A549 (cell line): Measurements from ENCODE around the gene CACNA1C. TPM values are rescaled to one million over a fixed set of nuclear protein-coding genes. Genes with fewer than 3 reads are reported as not detected.

ENCODE experiments used
- ATAC-seq, 2 experiments: fragments of 200-7000 bp in 1 of 2; fragments of >200 bp in 1 of 2; cut with Nextera tagmentation in 1 of 2; cut with Tn5 transposase in 1 of 2; 3 replicates each; pipeline versions ENCODE4 v1.8.0 to v1.9.1; 2018 to 2020; ENCODE audit warnings: mild to moderate bottlenecking in 1 of 2, moderate library complexity in 1 of 2
- CTCF ChIA-PET: fragments of 300-600 bp; sonication (Branson Sonifier 250); formaldehyde crosslinking; extraction: SDS; loops from one replicate; lab custom pipeline; 2021; ENCODE audit warnings: antibody characterized with exemption, inconsistent platforms; lab: Yijun Ruan, JAX
- POLR2A ChIA-PET: fragments of 350-600 bp; formaldehyde crosslinking; extraction: SDS; loops from one replicate; lab custom pipeline; 2021; ENCODE audit warnings: antibody characterized with exemption, inconsistent platforms; lab: Yijun Ruan, JAX
- DNase-seq, 2 experiments: peaks; one replicate each; pipeline versions ENCODE4 v3.0.0 to v3.0.0-alpha.2; 2011 to 2016; ENCODE audit warnings: low read depth in 1 of 2, low spot score in 1 of 2
- FAIRE-seq: peaks from 2 replicates; lab custom pipeline; 2011; peaks lifted over from hg19 to GRCh38; lab: Jason Lieb, UNC
- H3K27ac ChIP-seq, 2 experiments: fragments of >200 bp; sonication (Bioruptor Twin); formaldehyde crosslinking; 3 replicates each; pipeline ENCODE4 v1.5.1; 2016 to 2017
- H3K4me1 ChIP-seq: fragments of >200 bp; sonication (Bioruptor Twin); formaldehyde crosslinking; 3 replicates; pipeline ENCODE4 v1.6.1; 2016
- H3K4me2 ChIP-seq: fragments of >200 bp; sonication (Bioruptor Twin); formaldehyde crosslinking; 3 replicates; pipeline ENCODE4 v1.6.1; 2016
- H3K4me3 ChIP-seq: fragments of >200 bp; sonication (Bioruptor Twin); formaldehyde crosslinking; 3 replicates; pipeline ENCODE4 v1.5.1; 2016
- H3K9me3 ChIP-seq: fragments of >200 bp; sonication (Bioruptor Twin); formaldehyde crosslinking; 3 replicates; pipeline ENCODE4 v1.6.1; 2016
- BCL3 ChIP-seq: fragments of >200 bp; sonication (Bioruptor Twin); formaldehyde crosslinking; IDR thresholded peaks from 3 replicates; pipeline ENCODE4 v1.6.1; 2016
- BHLHE40 ChIP-seq: IDR thresholded peaks from 2 replicates; pipeline ENCODE4 v1.6.1; 2012; ENCODE audit warnings: low read depth, low read length, inconsistent platforms
- CBX8 ChIP-seq: fragments of 200-600 bp; sonication (generic); IDR thresholded peaks from 2 replicates; pipeline ENCODE4 v1.6.1; 2016
- CHD2 ChIP-seq: fragments of 150-350 bp; IDR thresholded peaks from 2 replicates; pipeline ENCODE4 v1.6.1; 2014; ENCODE audit warnings: low read length; ENCODE audit not compliant: partially characterized antibody
- CHD4 ChIP-seq: fragments of 200-600 bp; sonication (generic); IDR thresholded peaks from 2 replicates; pipeline ENCODE4 v1.6.1; 2016; ENCODE audit warnings: antibody characterized with exemption, mild to moderate bottlenecking, borderline replicate concordance
- E2F6 ChIP-seq: IDR thresholded peaks from 2 replicates; pipeline ENCODE4 v1.6.1; 2012; ENCODE audit warnings: low read depth, borderline replicate concordance
- EHF ChIP-seq: fragments of 250-450 bp; sonication (Bioruptor Pico); IDR thresholded peaks from 2 replicates; pipeline ENCODE4 v1.5.0; 2020; ENCODE audit warnings: mild to moderate bottlenecking
- FOSB ChIP-seq: fragments of 250-450 bp; sonication (Bioruptor Pico); IDR thresholded peaks from 2 replicates; pipeline ENCODE4 v1.5.0; 2020; ENCODE audit warnings: mild to moderate bottlenecking, moderate library complexity
- HDAC2 ChIP-seq: fragments of 200-600 bp; sonication (generic); IDR thresholded peaks from 2 replicates; pipeline ENCODE4 v1.6.1; 2016
- HOXB13 ChIP-seq: fragments of 250-450 bp; sonication (Bioruptor Pico); IDR thresholded peaks from 2 replicates; pipeline ENCODE4 v1.5.0; 2020; ENCODE audit warnings: low read depth, mild to moderate bottlenecking, moderate library complexity
- JUN ChIP-seq, 2 experiments: fragments of >200 bp; sonication (Bioruptor Twin); formaldehyde crosslinking; IDR thresholded peaks; 2 replicates in 1 of 2; 3 replicates in 1 of 2; pipeline ENCODE4 v1.6.1; 2016 to 2017
- KDM1A ChIP-seq: fragments of 200-600 bp; sonication (generic); IDR thresholded peaks from 2 replicates; pipeline ENCODE4 v1.6.1; 2016; ENCODE audit warnings: low read depth, mild to moderate bottlenecking
- KDM5A ChIP-seq: fragments of 200-600 bp; sonication (generic); IDR thresholded peaks from 2 replicates; pipeline ENCODE4 v1.6.1; 2016; ENCODE audit warnings: antibody characterized with exemption, mild to moderate bottlenecking
- MAFK ChIP-seq: fragments of 450-650 bp; IDR thresholded peaks from 2 replicates; pipeline ENCODE4 v1.6.1; 2014; ENCODE audit not compliant: partially characterized antibody
- MYC ChIP-seq: IDR thresholded peaks from 2 replicates; pipeline ENCODE4 v1.6.1; 2012; ENCODE audit warnings: mild to moderate bottlenecking, inconsistent platforms, low read length, improper control_type of control experiment, borderline replicate concordance
- NFE2L2 ChIP-seq: fragments of 150-350 bp; conservative IDR thresholded peaks from 2 replicates; pipeline ENCODE4 v1.6.1; 2014; ENCODE audit warnings: low read length
- NPAS2 ChIP-seq: fragments of 250-450 bp; sonication (Bioruptor Pico); IDR thresholded peaks from 2 replicates; pipeline ENCODE4 v1.8.0; 2022; ENCODE audit warnings: mild to moderate bottlenecking, moderate library complexity, borderline replicate concordance
- NR3C1 ChIP-seq: fragments of >200 bp; sonication (Bioruptor Twin); formaldehyde crosslinking; IDR thresholded peaks from 3 replicates; pipeline ENCODE4 v1.6.1; 2017
- PBX3 ChIP-seq: IDR thresholded peaks from 2 replicates; pipeline ENCODE4 v1.6.1; 2012
- POLR2A ChIP-seq: IDR thresholded peaks from 2 replicates; pipeline ENCODE4 v1.6.1; 2012; ENCODE audit warnings: mild to moderate bottlenecking, low read length
- POLR2AphosphoS2 ChIP-seq: conservative IDR thresholded peaks from 2 replicates; pipeline ENCODE4 v1.6.1; 2012; ENCODE audit warnings: low read length, improper control_type of control experiment, inconsistent platforms
- RCOR1 ChIP-seq: fragments of 150-350 bp; IDR thresholded peaks from 2 replicates; pipeline ENCODE4 v1.6.1; 2014; ENCODE audit warnings: antibody characterized with exemption, low read length, low read depth
- SMC3 ChIP-seq: fragments of >200 bp; sonication (Bioruptor Twin); formaldehyde crosslinking; IDR thresholded peaks from 3 replicates; pipeline ENCODE4 v1.6.1; 2018; ENCODE audit warnings: inconsistent platforms
- ZFP36 ChIP-seq: fragments of 450-650 bp; IDR thresholded peaks from 2 replicates; pipeline ENCODE4 v1.6.1; 2014; ENCODE audit warnings: borderline replicate concordance; ENCODE audit not compliant: partially characterized antibody
- ZNF302 ChIP-seq: fragments of 250-450 bp; sonication (Bioruptor Pico); IDR thresholded peaks from 2 replicates; pipeline ENCODE4 v1.9.0; 2021; ENCODE audit warnings: inconsistent platforms, mild to moderate bottlenecking, moderate library complexity
- WGBS: methylation state at CpG from one replicate; pipeline ENCODE4 v1.1.6; 2017; ENCODE audit errors: missing lambda C conversion rate; 5-methylcytosine and 5-hydroxymethylcytosine counted together
- polyA plus RNA-seq, 4 experiments: library from polyadenylated mRNA; depleted of rRNA in 3 of 4; stranded (reverse); fragments of >200 nt; fragmentation: RNase III in 1 of 4; extraction: RNeasy Plus Mini Kit Qiagen cat#74134 plus additional on column Dnase treatment in 1 of 4; gene quantifications; 2 replicates in 3 of 4; 3 replicates in 1 of 4; pipeline ENCODE4 v1.2.3, GENCODE V29; 2011 to 2017
- TF ChIP-seq, protein P1 (sequence below): fragments of 150-350 bp; IDR thresholded peaks from 2 replicates; pipeline ENCODE4 v1.6.1; 2014; ENCODE audit warnings: low read depth, mild to moderate bottlenecking, low read length
- TF ChIP-seq, protein P2 (sequence below): fragments of 250-450 bp; sonication (Bioruptor Pico); IDR thresholded peaks from 2 replicates; pipeline ENCODE4 v1.5.0; 2020; ENCODE audit warnings: low read depth, mild to moderate bottlenecking, moderate library complexity

CACNA1C gene
- polyA plus RNA-seq, 2 of the 4 experiments (the other 2 are of a cell fraction): not detected

- H3K4me2 ChIP-seq: no peak overlapping the region
- ATAC-seq (no peak), DNase-seq (no peak), FAIRE-seq (no peak)
- H3K9me3 ChIP-seq: 0 out of 3 replicates have a peak, but pooled peaks cover 12% of the 10 kb centered on the region
- no peak overlapping the region for H3K27ac ChIP-seq
- ChIA-PET POLR2A (no interaction called here), CTCF (interaction anchor here (1.4 kb wide), 1 partner anchor 20 kb away, joined by 6 read pairs; no protein-coding TSS in a partner anchor)
- no peak overlapping the region for H3K4me3 ChIP-seq
- TF ChIP-seq RCOR1 (no peak), CHD4 (no peak), POLR2AphosphoS2 (no peak), MYC (no peak), PBX3 (no peak), CHD2 (no peak), KDM1A (no peak), KDM5A (no peak), HOXB13 (CRISPR knock-in tag) (no peak), EHF (CRISPR knock-in tag) (no peak), MAFK (no peak), JUN (IDR thresholded peaks at IDR 0.05) (no peak), SMC3 (no peak), BHLHE40 (no peak)
- no peaks in the 10 kb centered on the region for H3K4me1 ChIP-seq
- 26% methylated on average over 14 of the region's 15 CpGs for WGBS
These were observed 258.4 kb downstream of the CACNA1C start for GRCh38 chr12:2311020-2311778.

DNA sequence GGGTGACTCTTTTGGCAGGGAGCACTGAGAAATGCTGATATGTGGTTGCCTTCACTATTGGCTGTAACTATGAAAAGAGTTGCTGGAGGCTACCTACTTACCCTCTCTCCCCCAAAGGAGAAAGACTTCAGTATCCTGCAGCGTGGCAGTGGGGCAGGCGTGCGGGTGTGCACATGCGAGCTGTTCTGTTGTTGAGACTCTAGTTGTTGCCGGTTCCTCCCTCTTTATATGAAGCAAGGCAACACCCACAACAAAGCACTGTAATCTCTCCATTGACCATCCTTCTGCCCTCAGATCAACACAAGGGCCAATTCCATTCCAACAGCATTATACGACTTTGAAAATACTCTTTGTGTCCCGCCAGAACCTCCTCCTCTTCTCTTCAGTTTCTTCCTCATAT is 259.4 kb downstream of the CACNA1C start:
- Histone ChIP-seq H3K4me3 (no peak overlapping the region), H3K4me1 (no peaks in the 10 kb centered on the region), H3K9me3 (0 out of 3 replicates have a peak, but pooled peaks cover 12% of the 10 kb centered on the region), H3K27ac (no peak overlapping the region), H3K4me2 (no peak overlapping the region)
- ChIA-PET POLR2A (no interaction called here), CTCF (interaction anchor here (1.4 kb wide), 1 partner anchor 21 kb away, joined by 6 read pairs; no protein-coding TSS in a partner anchor)
- TF ChIP-seq NFE2L2 (no peak), CHD4 (no peak), NR3C1 (no peak), ZFP36 (no peak), HDAC2 (no peak), BHLHE40 (no peak), EHF (CRISPR knock-in tag) (no peak), E2F6 (no peak), RCOR1 (no peak), CBX8 (no peak), SMC3 (no peak), MYC (no peak), ZNF302 (CRISPR knock-in tag) (no peak), POLR2A (no peak), FOSB (CRISPR knock-in tag) (no peak), NPAS2 (CRISPR knock-in tag) (no peak), BCL3 (no peak)
- TF ChIP-seq, protein P1, sequence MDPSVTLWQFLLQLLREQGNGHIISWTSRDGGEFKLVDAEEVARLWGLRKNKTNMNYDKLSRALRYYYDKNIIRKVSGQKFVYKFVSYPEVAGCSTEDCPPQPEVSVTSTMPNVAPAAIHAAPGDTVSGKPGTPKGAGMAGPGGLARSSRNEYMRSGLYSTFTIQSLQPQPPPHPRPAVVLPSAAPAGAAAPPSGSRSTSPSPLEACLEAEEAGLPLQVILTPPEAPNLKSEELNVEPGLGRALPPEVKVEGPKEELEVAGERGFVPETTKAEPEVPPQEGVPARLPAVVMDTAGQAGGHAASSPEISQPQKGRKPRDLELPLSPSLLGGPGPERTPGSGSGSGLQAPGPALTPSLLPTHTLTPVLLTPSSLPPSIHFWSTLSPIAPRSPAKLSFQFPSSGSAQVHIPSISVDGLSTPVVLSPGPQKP: no peak
- TF ChIP-seq, protein P2, sequence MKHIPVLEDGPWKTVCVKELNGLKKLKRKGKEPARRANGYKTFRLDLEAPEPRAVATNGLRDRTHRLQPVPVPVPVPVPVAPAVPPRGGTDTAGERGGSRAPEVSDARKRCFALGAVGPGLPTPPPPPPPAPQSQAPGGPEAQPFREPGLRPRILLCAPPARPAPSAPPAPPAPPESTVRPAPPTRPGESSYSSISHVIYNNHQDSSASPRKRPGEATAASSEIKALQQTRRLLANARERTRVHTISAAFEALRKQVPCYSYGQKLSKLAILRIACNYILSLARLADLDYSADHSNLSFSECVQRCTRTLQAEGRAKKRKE (CRISPR knock-in tag): no peak
- FAIRE-seq (no peak), ATAC-seq (no peak), DNase-seq (no peak)
- 29% methylated on average over 7 of the region's 7 CpGs for WGBS
